SK-N-SH (cell line): Measurements from ENCODE around the gene SLC45A1.
A peak's percentile ranks its signal among the peaks of the same experiment; 100 is the strongest.

Source experiments
- EP300 ChIP-seq, 2 experiments: IDR thresholded peaks; 2 replicates each; pipeline versions ENCODE4 v1.4.0 to v1.6.1; 2012; ENCODE audit warnings: borderline replicate concordance in 1 of 2, low read depth in 1 of 2, low read length in 1 of 2
- EZH2phosphoT487 ChIP-seq: fragments of 200-600 bp; sonication (generic); IDR thresholded peaks from 2 replicates; pipeline ENCODE4 v1.6.1; 2017; ENCODE audit warnings: low read depth, mixed run types, mild to moderate bottlenecking, antibody characterized with exemption, moderate library complexity, borderline replicate concordance
- GABPA ChIP-seq: IDR thresholded peaks from 2 replicates; pipeline ENCODE4 v1.4.0; 2012; ENCODE audit warnings: low read depth, mild to moderate bottlenecking
- JUND ChIP-seq: IDR thresholded peaks from 2 replicates; pipeline ENCODE4 v1.4.0; 2012
- MAX ChIP-seq: IDR thresholded peaks from 2 replicates; pipeline ENCODE4 v1.4.0; 2012; ENCODE audit warnings: low read depth
- POLR2AphosphoS5 ChIP-seq: IDR thresholded peaks from 2 replicates; pipeline ENCODE4 v1.6.1; 2012; ENCODE audit warnings: low read depth, low read length
- REST ChIP-seq: IDR thresholded peaks from 2 replicates; pipeline ENCODE4 v1.6.1; 2012; ENCODE audit warnings: mild to moderate bottlenecking, low read depth, low read length, moderate library complexity
- TAF1 ChIP-seq: IDR thresholded peaks from 2 replicates; pipeline ENCODE4 v1.6.1; 2012; ENCODE audit warnings: low read depth, mild to moderate bottlenecking, low read length, moderate library complexity, borderline replicate concordance
- TEAD4 ChIP-seq: IDR thresholded peaks from 2 replicates; pipeline ENCODE4 v1.4.0; 2012; ENCODE audit warnings: mild to moderate bottlenecking, borderline replicate concordance; ENCODE audit not compliant: insufficient read depth
- ZBTB33 ChIP-seq: IDR thresholded peaks from 2 replicates; pipeline ENCODE4 v1.4.0; 2012; ENCODE audit warnings: low read depth, borderline replicate concordance
- TF ChIP-seq, protein P1 (sequence below): fragments of 200-600 bp; sonication (generic); IDR thresholded peaks from 2 replicates; pipeline ENCODE4 v1.6.1; 2017; ENCODE audit warnings: antibody characterized with exemption, mild to moderate bottlenecking, moderate library complexity

- TF ChIP-seq JUND, result no peak
- TF ChIP-seq, protein P1, sequence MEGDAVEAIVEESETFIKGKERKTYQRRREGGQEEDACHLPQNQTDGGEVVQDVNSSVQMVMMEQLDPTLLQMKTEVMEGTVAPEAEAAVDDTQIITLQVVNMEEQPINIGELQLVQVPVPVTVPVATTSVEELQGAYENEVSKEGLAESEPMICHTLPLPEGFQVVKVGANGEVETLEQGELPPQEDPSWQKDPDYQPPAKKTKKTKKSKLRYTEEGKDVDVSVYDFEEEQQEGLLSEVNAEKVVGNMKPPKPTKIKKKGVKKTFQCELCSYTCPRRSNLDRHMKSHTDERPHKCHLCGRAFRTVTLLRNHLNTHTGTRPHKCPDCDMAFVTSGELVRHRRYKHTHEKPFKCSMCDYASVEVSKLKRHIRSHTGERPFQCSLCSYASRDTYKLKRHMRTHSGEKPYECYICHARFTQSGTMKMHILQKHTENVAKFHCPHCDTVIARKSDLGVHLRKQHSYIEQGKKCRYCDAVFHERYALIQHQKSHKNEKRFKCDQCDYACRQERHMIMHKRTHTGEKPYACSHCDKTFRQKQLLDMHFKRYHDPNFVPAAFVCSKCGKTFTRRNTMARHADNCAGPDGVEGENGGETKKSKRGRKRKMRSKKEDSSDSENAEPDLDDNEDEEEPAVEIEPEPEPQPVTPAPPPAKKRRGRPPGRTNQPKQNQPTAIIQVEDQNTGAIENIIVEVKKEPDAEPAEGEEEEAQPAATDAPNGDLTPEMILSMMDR, result peak; percentile 53
- no peak for TF ChIP-seq TEAD4
- TF ChIP-seq GABPA, result no peak
- TF ChIP-seq EZH2phosphoT487, result no peak
- TF ChIP-seq POLR2AphosphoS5, result no peak
- no peak for TF ChIP-seq MAX
- TF ChIP-seq TAF1, result no peak
- no peak for TF ChIP-seq ZBTB33
- no peak for TF ChIP-seq REST
- no peak for TF ChIP-seq EP300 (IDR thresholded peaks at IDR 0.05; ENCODE audit: borderline replicate concordance in 1 of 2, low read depth in 1 of 2, low read length in 1 of 2)
These were observed 56.9 kb downstream of the SLC45A1 start for GRCh38 chr1:8374812-8375211.
